Activated CD4-positive, alpha-beta T cell treated with anti-CD3 and anti-CD28 coated beads for 36 hours (primary cell): ENCODE results near the gene ZNF32. TPM values are rescaled to one million over a fixed set of nuclear protein-coding genes. Genes with fewer than 3 reads are reported as not detected.

Experiments
- ATAC-seq: fragments of 200-7000 bp; cut with Tn5 transposase; one replicate; pipeline ENCODE4 v1.10.0; 2021; ENCODE audit warnings: mild to moderate bottlenecking, moderate library complexity
- CTCF ChIA-PET: fragments of 350-600 bp; sonication (Branson Sonifier 250); formaldehyde crosslinking; loops from one replicate; lab custom pipeline; 2021; ENCODE audit warnings: antibody characterized with exemption; lab: Charles Lee
- POLR2A ChIA-PET: fragments of 350-600 bp; sonication (Branson Sonifier 250); formaldehyde crosslinking; loops from one replicate; lab custom pipeline; 2021; ENCODE audit warnings: antibody characterized with exemption, inconsistent platforms; lab: Charles Lee
- DNase-seq: peaks from one replicate; pipeline ENCODE4 v3.0.0-alpha.2; 2020
- H3K27ac Mint-ChIP-seq: one replicate; pipeline ENCODE4 v1.8.0; 2021; ENCODE audit warnings: mixed read lengths
- H3K27me3 Mint-ChIP-seq: one replicate; pipeline ENCODE4 v1.8.0; 2021; ENCODE audit warnings: mixed read lengths
- H3K36me3 Mint-ChIP-seq: one replicate; pipeline ENCODE4 v1.8.0; 2021; ENCODE audit warnings: low read depth, mixed read lengths
- H3K4me1 Mint-ChIP-seq: one replicate; pipeline ENCODE4 v1.8.0; 2021; ENCODE audit warnings: mixed read lengths
- H3K4me3 Mint-ChIP-seq: one replicate; pipeline ENCODE4 v1.8.0; 2021; ENCODE audit warnings: mild to moderate bottlenecking, moderate library complexity, mixed read lengths
- H3K9me3 Mint-ChIP-seq: one replicate; pipeline ENCODE4 v1.8.0; 2021; ENCODE audit warnings: low read depth, mixed read lengths
- intact Hi-C, 2 experiments: fragments of 100-400 bp; cut with DNase I in 1 of 2; cut with micrococcal nuclease in 1 of 2; formaldehyde crosslinking; loops; one replicate each; pipeline versions ENCODE4 v1.14.2 to v1.15.1; 2022 to 2024; cut with DNase I, micrococcal nuclease
- total RNA-seq, 2 experiments: library from RNA; stranded (reverse); gene quantifications; one replicate each; pipeline ENCODE4 v1.2.3, GENCODE V29; 2021

The ZNF32 gene
- total RNA-seq, 2 experiments from 2014 or later: 14.1 to 15.2 TPM

DNA sequence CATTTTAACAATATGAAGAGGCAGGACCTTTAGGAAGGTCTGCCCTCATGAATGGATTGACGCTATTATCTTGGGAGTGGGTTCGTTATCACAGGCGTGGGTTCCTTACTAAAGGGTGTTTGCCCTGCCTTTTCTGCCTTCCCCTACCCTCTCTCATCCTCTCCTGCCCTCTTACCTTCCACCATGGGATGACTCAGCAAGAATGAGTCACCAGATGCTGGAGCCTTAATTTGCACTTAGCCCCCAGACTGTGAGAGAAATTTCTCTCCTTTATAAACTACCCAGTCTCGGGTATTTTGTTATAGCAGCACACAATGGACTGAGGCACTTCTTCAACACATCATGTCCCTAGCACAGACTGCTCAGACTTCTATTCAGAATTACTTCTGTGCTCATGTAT lies 31.4 kb upstream of the ZNF32 start:
- ChIA-PET POLR2A (no interaction called here), CTCF (no interaction called here)
- Mint-ChIP-seq H3K27me3 (peaks cover 28% of the 10 kb centered on the region), H3K4me3 (no peak overlapping the region), H3K36me3 (no peaks in the 10 kb centered on the region), H3K27ac (no peak overlapping the region), H3K4me1 (peaks cover 2% of the 10 kb centered on the region), H3K9me3 (no peaks in the 10 kb centered on the region)
- ATAC-seq: peak; percentile 49
- DNase-seq: no peak
- intact Hi-C loops: no loop called here

DNA sequence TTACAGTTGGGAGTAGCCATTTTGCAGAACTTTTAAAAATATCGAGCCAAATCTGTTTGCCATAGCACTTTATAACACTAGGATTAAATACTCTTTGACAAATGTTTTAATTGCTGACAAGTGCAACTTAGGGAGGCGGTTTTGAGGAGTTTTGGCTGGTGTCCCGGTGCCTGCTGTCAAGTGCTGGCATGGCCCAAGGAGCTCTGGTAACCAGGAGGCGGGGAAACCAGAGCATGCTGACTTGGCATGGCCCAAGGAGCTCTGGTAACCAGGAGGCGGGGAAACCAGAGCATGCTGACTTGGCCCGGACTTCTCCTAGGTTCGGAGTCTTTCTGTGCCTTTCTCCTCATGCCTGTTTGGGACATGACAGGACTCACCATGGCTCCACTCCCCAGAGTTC lies 30.8 kb upstream of the ZNF32 start:
- POLR2A ChIA-PET: no interaction called here

DNA sequence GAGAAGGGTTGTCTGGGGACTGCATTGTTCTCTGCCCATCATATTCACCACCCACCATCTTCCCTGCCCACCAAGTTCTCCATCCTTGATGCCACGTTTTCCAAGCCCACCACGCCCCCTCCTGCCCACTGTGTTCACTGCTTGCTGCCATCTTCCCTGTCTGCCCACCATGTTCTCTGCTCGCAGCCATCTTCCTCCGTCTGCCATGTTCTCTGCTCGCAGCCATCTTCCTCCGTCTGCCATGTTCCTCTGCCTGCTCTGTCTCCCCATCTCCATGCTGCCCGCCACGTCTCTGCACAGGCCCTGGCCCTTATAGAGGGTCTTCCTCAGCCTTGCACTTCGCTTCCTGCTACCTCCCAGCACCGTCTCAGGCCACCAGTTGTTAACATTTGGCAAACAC lies 30.0 kb upstream of the ZNF32 start:
- H3K36me3 Mint-ChIP-seq: no peaks in the 10 kb centered on the region
- peaks cover 29% of the 10 kb centered on the region for H3K27me3 Mint-ChIP-seq
- POLR2A ChIA-PET: no interaction called here
- H3K4me1 Mint-ChIP-seq: peaks cover 2% of the 10 kb centered on the region
- intact Hi-C loops: loop anchor here in 1 of 2 experiments (10.0 kb wide), 1 partner anchor 626 kb away; no protein-coding TSS in a partner anchor
- H3K27ac Mint-ChIP-seq: no peak overlapping the region
- CTCF ChIA-PET: no interaction called here
- no peak overlapping the region for H3K4me3 Mint-ChIP-seq
- no peak for DNase-seq
- H3K9me3 Mint-ChIP-seq: no peaks in the 10 kb centered on the region
- ATAC-seq: no peak

More for the DNA sequence above, 30.8 kb upstream of the ZNF32 start:
- H3K36me3 Mint-ChIP-seq: no peaks in the 10 kb centered on the region
- peaks cover 2% of the 10 kb centered on the region for H3K4me1 Mint-ChIP-seq
- H3K27ac Mint-ChIP-seq: no peak overlapping the region
- H3K4me3 Mint-ChIP-seq: no peak overlapping the region
- CTCF ChIA-PET: no interaction called here
- no peak for DNase-seq
- no peak for ATAC-seq
- H3K27me3 Mint-ChIP-seq: peaks cover 29% of the 10 kb centered on the region
- no peaks in the 10 kb centered on the region for H3K9me3 Mint-ChIP-seq
- intact Hi-C loops: loop anchor here in 1 of 2 experiments (10.0 kb wide), 1 partner anchor 625 kb away; no protein-coding TSS in a partner anchor

DNA sequence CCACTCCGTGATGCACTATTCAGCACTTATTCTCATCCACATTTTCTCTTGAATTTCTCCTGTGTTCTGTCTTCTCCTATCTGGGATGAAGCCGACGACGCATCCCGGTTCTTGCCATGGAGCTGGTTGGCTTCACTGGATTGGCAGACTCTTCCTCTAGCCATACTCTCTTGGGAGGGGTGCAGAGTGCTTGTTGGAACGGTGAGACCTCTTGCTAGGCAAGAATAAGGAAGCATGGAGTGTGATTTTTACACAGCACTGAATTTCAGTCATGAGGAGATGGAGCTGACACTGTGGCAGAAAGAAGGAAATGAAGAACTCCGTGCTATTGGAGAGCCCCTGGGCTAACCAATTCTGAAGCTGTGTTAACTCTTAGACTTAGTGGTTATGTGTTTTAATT lies 28.2 kb upstream of the ZNF32 start:
- peaks cover 17% of the 10 kb centered on the region for H3K27me3 Mint-ChIP-seq
- no peaks in the 10 kb centered on the region for H3K9me3 Mint-ChIP-seq
- ATAC-seq: no peak
- H3K4me1 Mint-ChIP-seq: peaks cover 2% of the 10 kb centered on the region
- H3K27ac Mint-ChIP-seq: no peak overlapping the region
- ChIA-PET POLR2A (no interaction called here), CTCF (interaction anchor here (1.8 kb wide), 1 partner anchor 9 kb away, joined by 5 read pairs; no protein-coding TSS in a partner anchor)
- no peak overlapping the region for H3K4me3 Mint-ChIP-seq
- intact Hi-C loops: loop anchor here in 1 of 2 experiments (10.0 kb wide), 1 partner anchor 628 kb away; no protein-coding TSS in a partner anchor
- H3K36me3 Mint-ChIP-seq: no peaks in the 10 kb centered on the region
- no peak for DNase-seq

DNA sequence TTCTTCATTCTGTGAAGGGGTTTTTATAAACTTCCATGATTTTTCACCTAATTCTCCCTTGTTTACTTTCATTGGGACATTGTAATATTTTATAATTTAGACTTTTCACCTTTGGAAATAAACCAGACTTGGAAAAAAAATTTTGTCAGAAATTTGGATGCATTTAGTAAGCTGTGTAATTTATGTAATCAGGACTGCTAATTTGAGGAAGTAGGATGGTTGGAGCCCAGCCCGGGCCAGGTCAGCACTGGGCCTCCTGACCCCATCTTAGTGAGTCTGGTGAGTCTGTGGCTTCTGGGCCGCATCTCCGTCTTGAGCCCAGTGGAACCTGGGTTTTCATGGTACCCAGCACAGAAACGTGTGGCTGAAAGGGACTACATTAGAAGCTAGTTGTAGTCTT lies 27.6 kb upstream of the ZNF32 start:
- intact Hi-C loops: loop anchor here in 1 of 2 experiments (10.0 kb wide), 1 partner anchor 628 kb away; no protein-coding TSS in a partner anchor

DNA sequence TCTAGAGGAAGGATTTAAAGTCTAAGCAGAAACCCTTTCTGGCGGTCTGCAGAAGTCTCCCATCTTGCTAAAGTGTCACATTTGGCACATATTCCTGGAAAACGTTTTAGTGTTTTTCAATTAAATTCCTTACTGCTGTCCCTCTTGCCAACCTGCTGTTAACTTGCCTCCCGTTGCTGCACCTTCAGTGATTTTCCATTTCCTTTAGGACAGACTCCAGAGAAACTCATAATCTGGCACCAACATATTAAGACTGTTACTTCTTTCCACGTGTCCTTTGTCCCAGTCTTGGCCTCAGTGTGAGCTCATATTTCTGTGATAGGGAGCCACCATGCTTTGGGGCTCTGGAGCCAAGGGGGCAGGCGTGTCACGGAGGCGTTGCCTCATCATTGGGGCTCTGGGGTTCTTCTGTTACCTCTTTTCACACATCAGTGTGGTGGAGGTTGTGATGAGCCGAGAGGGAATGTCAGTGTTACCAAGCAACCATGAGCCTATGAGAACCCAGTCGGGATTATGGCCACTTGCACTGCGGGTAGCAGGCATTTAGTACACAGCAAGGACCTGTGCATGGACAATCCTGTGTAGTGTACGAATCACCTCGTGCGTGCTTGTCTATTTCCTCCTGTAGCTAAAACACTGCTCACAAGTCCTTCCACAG lies 26.0 kb upstream of the ZNF32 start:
- no peak overlapping the region for H3K27ac Mint-ChIP-seq
- H3K36me3 Mint-ChIP-seq: no peaks in the 10 kb centered on the region
- no peak overlapping the region for H3K4me3 Mint-ChIP-seq
- DNase-seq (no peak), ATAC-seq (no peak)
- H3K4me1 Mint-ChIP-seq: peaks cover 2% of the 10 kb centered on the region
- ChIA-PET CTCF (interaction anchor here (0.6 to 2.9 kb wide), 4 partner anchors 8 to 1187 kb away, joined by 3 to 17 read pairs (median 8); no protein-coding TSS in a partner anchor), POLR2A (no interaction called here)
- H3K9me3 Mint-ChIP-seq: no peaks in the 10 kb centered on the region
- peaks cover 25% of the 10 kb centered on the region for H3K27me3 Mint-ChIP-seq
- intact Hi-C loops: loop anchor here (5.0 to 10.0 kb wide), 2 partner anchors 358 to 630 kb away; no protein-coding TSS in a partner anchor

More for the DNA sequence above, 27.6 kb upstream of the ZNF32 start:
- CTCF ChIA-PET: interaction anchor here (1.8 kb wide), 1 partner anchor 10 kb away, joined by 5 read pairs; no protein-coding TSS in a partner anchor
- Mint-ChIP-seq H3K36me3 (no peaks in the 10 kb centered on the region), H3K9me3 (no peaks in the 10 kb centered on the region), H3K27me3 (peaks cover 18% of the 10 kb centered on the region), H3K4me1 (peaks cover 4% of the 10 kb centered on the region), H3K27ac (no peak overlapping the region), H3K4me3 (no peak overlapping the region)
- POLR2A ChIA-PET: no interaction called here
- DNase-seq: no peak
- ATAC-seq: no peak

DNA sequence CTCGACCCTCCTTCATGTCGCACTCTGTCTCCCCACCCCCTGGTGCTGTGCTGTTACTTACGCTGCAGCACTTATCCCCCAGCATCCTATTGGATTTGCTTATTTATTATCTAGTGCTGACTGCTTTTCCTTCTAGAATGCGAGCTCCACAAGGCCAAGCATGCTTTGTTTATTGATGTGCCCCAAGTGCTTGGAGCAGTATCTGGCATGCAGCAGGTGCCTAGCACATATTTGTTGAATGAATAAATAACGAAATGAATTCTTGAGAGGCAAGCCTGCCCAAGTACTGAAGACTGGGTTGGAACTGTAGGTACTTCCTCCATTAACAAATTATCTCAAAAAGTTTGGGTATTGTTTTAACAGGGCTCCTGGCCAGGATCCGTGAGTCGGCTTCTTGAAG lies 24.8 kb upstream of the ZNF32 start:
- DNase-seq (no peak), ATAC-seq (no peak)
- intact Hi-C loops: loop anchor here (2.0 to 10.0 kb wide), 3 partner anchors 359 to 1183 kb away; no protein-coding TSS in a partner anchor
- Mint-ChIP-seq H3K27ac (no peak overlapping the region), H3K4me1 (peaks cover 2% of the 10 kb centered on the region), H3K4me3 (no peak overlapping the region), H3K9me3 (no peaks in the 10 kb centered on the region), H3K27me3 (peaks cover 30% of the 10 kb centered on the region), H3K36me3 (no peaks in the 10 kb centered on the region)
- ChIA-PET POLR2A (no interaction called here), CTCF (interaction anchor here (0.7 to 2.9 kb wide), 7 partner anchors 9 to 714 kb away, joined by 3 to 17 read pairs (median 6); no protein-coding TSS in a partner anchor)

DNA sequence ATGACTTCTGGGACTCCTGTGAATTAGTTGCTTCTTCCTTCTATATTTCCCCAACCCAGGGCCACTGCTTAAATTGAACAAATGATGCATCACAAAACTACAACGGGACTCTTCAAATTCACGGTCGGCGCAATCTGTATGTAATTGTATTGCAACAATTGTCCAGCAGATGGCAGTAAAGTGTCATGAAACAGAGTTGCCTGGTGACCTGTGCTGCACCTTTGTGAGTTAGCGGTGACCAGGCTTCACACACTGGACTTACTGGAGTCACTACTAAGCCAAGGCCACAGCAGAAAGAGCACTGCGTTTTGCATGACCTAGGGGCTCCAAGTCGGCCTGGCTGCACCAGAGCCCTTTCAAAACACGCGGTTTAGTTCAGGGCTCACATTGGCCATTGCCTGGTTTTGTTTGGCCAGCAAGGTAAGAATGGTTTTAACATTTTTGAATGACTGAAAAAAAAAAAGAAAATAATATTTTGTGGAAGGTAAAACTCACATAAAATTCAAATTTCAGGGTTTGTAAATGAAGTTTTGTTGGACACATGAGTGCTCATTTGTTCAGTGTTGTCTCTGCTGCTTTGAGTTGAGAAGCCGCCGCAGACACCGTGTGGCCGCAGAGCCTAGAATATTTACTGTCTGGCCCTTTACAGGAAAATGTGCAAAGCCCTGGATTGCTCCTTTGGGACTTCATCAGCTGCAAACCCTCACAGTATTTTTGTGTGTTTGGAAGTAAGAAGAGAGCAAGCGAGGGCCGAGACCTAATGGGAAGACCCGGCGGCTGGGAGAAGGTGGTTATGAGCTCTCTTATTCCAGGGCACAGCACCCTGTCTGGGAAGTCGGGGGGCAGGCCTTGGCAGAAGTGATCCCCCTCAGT lies 23.2 kb upstream of the ZNF32 start:
- intact Hi-C loops: loop anchor here (1.0 to 10.0 kb wide), 6 partner anchors 360 to 1193 kb away; no protein-coding TSS in a partner anchor
- no peak overlapping the region for H3K27ac Mint-ChIP-seq
- ChIA-PET POLR2A (no interaction called here), CTCF (interaction anchor here (1.0 to 2.9 kb wide), 8 partner anchors 11 to 714 kb away, joined by 3 to 17 read pairs (median 6); no protein-coding TSS in a partner anchor)
- no peak overlapping the region for H3K4me3 Mint-ChIP-seq
- H3K36me3 Mint-ChIP-seq: no peaks in the 10 kb centered on the region
- ATAC-seq (peak; percentile 75), DNase-seq (peak; percentile 53)
- peaks cover 5% of the 10 kb centered on the region for H3K4me1 Mint-ChIP-seq
- no peaks in the 10 kb centered on the region for H3K9me3 Mint-ChIP-seq
- H3K27me3 Mint-ChIP-seq: peaks cover 33% of the 10 kb centered on the region

DNA sequence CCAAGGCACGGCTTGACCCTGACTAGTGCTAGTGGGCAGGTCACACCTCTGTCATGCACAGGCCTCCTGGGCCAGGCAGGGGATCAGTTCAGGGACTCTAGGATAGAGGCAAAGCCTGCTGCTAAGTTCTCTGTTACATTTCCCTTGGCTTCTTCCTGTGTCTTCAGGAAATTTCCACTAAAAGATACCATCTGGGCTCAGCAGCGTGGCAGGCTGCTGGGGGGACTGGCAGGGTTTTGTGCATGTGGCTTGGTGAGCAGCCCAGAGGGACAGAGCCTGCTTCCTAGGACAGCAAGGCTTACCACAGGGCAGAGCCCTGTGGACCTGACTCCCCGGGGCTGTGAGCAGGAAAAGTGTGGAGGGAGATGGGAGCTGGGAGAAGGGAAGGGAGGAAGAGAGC lies 20.7 kb upstream of the ZNF32 start:
- ChIA-PET POLR2A (interaction anchor here (0.6 kb wide), 1 partner anchor 310 kb away, joined by 5 read pairs; no protein-coding TSS in a partner anchor), CTCF (interaction anchor here (2.2 kb wide), 1 partner anchor 717 kb away, joined by 14 read pairs; no protein-coding TSS in a partner anchor)
- no peak for ATAC-seq
- intact Hi-C loops: no loop called here
- Mint-ChIP-seq H3K27ac (no peak overlapping the region), H3K9me3 (no peaks in the 10 kb centered on the region), H3K4me1 (peaks cover 6% of the 10 kb centered on the region), H3K27me3 (peaks cover 34% of the 10 kb centered on the region), H3K4me3 (no peak overlapping the region), H3K36me3 (no peaks in the 10 kb centered on the region)
- no peak for DNase-seq

DNA sequence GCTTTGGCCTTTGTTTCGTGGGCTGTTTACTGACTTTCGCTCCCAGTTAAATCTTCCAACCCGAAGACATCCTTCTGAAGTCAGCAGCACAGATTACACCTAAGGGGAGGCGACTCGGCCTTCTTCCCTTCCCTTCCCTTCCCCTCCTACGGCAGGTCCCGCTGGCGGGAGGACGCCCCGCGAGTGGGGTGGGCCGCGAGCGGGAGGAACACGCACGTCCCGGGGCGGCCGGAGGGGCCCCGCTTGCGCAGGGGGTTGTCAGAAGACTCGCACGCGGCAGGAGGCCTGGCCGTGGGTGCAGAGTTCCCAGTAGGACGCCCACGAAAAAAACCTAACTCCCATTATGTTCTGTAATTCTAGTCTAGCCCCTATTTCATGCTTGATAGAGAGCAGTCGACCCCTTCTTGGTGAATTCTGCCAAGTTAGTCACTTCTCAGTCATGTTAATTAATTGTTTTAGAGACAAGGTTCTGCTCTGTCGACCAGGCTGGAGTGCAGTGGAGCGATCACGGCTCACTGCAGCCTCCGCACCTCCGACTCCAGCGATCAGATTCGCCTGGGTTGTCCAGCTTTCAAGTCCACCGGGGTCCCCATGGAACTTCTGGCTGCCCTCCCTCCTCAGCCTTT lies 19.2 kb upstream of the ZNF32 start:
- Mint-ChIP-seq H3K27me3 (peaks cover 34% of the 10 kb centered on the region), H3K27ac (no peak overlapping the region), H3K36me3 (no peaks in the 10 kb centered on the region), H3K4me3 (no peak overlapping the region), H3K4me1 (peaks cover 6% of the 10 kb centered on the region), H3K9me3 (no peaks in the 10 kb centered on the region)
- CTCF ChIA-PET: no interaction called here
- ATAC-seq (no peak), DNase-seq (no peak)
- POLR2A ChIA-PET: no interaction called here
- intact Hi-C loops: no loop called here
